Natural killer cell (primary cell): ENCODE data around the gene ORM1. TPM values are rescaled to one million over a fixed set of nuclear protein-coding genes. Genes with fewer than 3 reads are reported as not detected.

Experiments used
- ATAC-seq, 3 donors: fragments of 150-1000 bp in 2 of 3; fragments of 200-7000 bp in 1 of 3; cut with Tn5 transposase; 1 replicate in 1 of 3; 2 replicates in 2 of 3; pipeline ENCODE4 v1.10.0; 2021; ENCODE audit warnings: mild to moderate bottlenecking in 2 of 3, moderate library complexity in 2 of 3
- DNase-seq, 2 donors: peaks; one replicate each; pipeline versions ENCODE4 v3.0.0 to v3.0.0-alpha.2; 2013 to 2021; ENCODE audit warnings: mixed read lengths in 1 of 2
- H3K27ac ChIP-seq: one replicate; pipeline ENCODE4 v1.5.1; 2013; ENCODE audit warnings: mild to moderate bottlenecking, low read length
- H3K27me3 ChIP-seq: one replicate; pipeline ENCODE4 v1.6.1; 2013; ENCODE audit warnings: low read length; ENCODE audit not compliant: control insufficient read depth, insufficient read depth
- H3K36me3 ChIP-seq: one replicate; pipeline ENCODE4 v1.6.1; 2013; ENCODE audit warnings: low read length; ENCODE audit not compliant: control insufficient read depth, insufficient read depth
- H3K4me1 ChIP-seq: one replicate; pipeline ENCODE4 v1.6.1; 2013; ENCODE audit warnings: low read length; ENCODE audit not compliant: control insufficient read depth, insufficient read depth
- H3K4me3 ChIP-seq: one replicate; pipeline ENCODE4 v1.5.1; 2013; ENCODE audit warnings: low read length
- H3K9me3 ChIP-seq: one replicate; pipeline ENCODE4 v1.6.1; 2013; ENCODE audit warnings: low read length; ENCODE audit not compliant: control insufficient read depth, insufficient read depth
- H3K27ac Mint-ChIP-seq, 2 donors: one replicate each; pipeline ENCODE4 v1.8.0; 2022; ENCODE audit warnings: mild to moderate bottlenecking in 2 of 2, mixed read lengths in 2 of 2, moderate library complexity in 1 of 2
- H3K27me3 Mint-ChIP-seq, 2 donors: one replicate each; pipeline ENCODE4 v1.8.0; 2022; ENCODE audit warnings: low read depth in 2 of 2, mixed read lengths in 2 of 2
- H3K36me3 Mint-ChIP-seq: one replicate; pipeline ENCODE4 v1.8.0; 2022; ENCODE audit warnings: mixed read lengths
- H3K4me1 Mint-ChIP-seq, 2 donors: one replicate each; pipeline ENCODE4 v1.8.0; 2022; ENCODE audit warnings: mixed read lengths in 2 of 2
- H3K4me3 Mint-ChIP-seq: one replicate; pipeline ENCODE4 v1.8.0; 2022; ENCODE audit warnings: mild to moderate bottlenecking, moderate library complexity, mixed read lengths
- H3K9me3 Mint-ChIP-seq, 2 donors: one replicate each; pipeline ENCODE4 v1.8.0; 2022; ENCODE audit warnings: mixed read lengths in 2 of 2
- CTCF ChIP-seq: fragments of 200-600 bp; IDR thresholded peaks from one replicate; pipeline ENCODE4 v1.8.0; 2022; ENCODE audit warnings: antibody characterized with exemption
- WGBS: methylation state at CpG from one replicate; pipeline ENCODE4 v1.1.7; 2013; ENCODE audit warnings: missing lambda C conversion rate; ENCODE audit not compliant: insufficient coverage; 5-methylcytosine and 5-hydroxymethylcytosine counted together
- intact Hi-C: fragments of 100-400 bp; cut with micrococcal nuclease; formaldehyde crosslinking; loops from one replicate; pipeline ENCODE4 v1.14.2; 2022
- total RNA-seq, 4 donors: library from RNA; stranded (reverse); fragments of 120-200 nt in 1 of 4; gene quantifications; one replicate each; pipeline versions ENCODE4 v1.2.3 to v1.2.4, GENCODE V29; 2013 to 2022

The ORM1 gene
- total RNA-seq, 3 donors from 2014 or later (not counting 1 experiment from before 2014, with no cell fraction given), result 1.00 TPM; not detected in 2

- DNase-seq (no peak), ATAC-seq (no peak)
- H3K27me3 ChIP-seq, result no peaks in the 10 kb centered on the region
- intact Hi-C loops, result no loop called here
- Mint-ChIP-seq H3K9me3 (no peaks in the 10 kb centered on the region), H3K4me3 (no peak overlapping the region), H3K4me1 (peaks cover 28 to 41% of the 10 kb centered on the region in 2 donors), H3K27ac (peak overlapping the region; percentile 79 to 82), H3K27me3 (no peaks in the 10 kb centered on the region), H3K36me3 (peaks cover 20% of the 10 kb centered on the region)
- H3K36me3 ChIP-seq, result peaks cover 88% of the 10 kb centered on the region
- H3K4me1 ChIP-seq, result peaks cover 27% of the 10 kb centered on the region
- no peak overlapping the region for H3K4me3 ChIP-seq
- WGBS, result 96% methylated on average over 6 of the region's 6 CpGs
- H3K27ac ChIP-seq, result peak overlapping the region; percentile 4
- no peaks in the 10 kb centered on the region for H3K9me3 ChIP-seq
- TF ChIP-seq CTCF, result no peak
These were observed 33.9 kb downstream of the ORM1 start for GRCh38 chr9:114356792-114357191.

GRCh38 chr9:114357360-114357759, 34.5 kb downstream of the ORM1 start:
- no peak for ATAC-seq
- no peak for DNase-seq
- no peak overlapping the region for H3K4me3 ChIP-seq
- H3K36me3 Mint-ChIP-seq, result peaks cover 20% of the 10 kb centered on the region
- no peaks in the 10 kb centered on the region for H3K9me3 Mint-ChIP-seq
- peaks cover 88% of the 10 kb centered on the region for H3K36me3 ChIP-seq
- peak overlapping the region; percentile 4 for H3K27ac ChIP-seq
- H3K9me3 ChIP-seq, result no peaks in the 10 kb centered on the region
- no peaks in the 10 kb centered on the region for H3K27me3 ChIP-seq
- H3K4me3 Mint-ChIP-seq, result no peak overlapping the region
- no peak for TF ChIP-seq CTCF
- H3K4me1 Mint-ChIP-seq, result peaks cover 29 to 42% of the 10 kb centered on the region in 2 donors
- H3K4me1 ChIP-seq, result peaks cover 32% of the 10 kb centered on the region
- H3K27me3 Mint-ChIP-seq, result no peaks in the 10 kb centered on the region
- intact Hi-C loops, result no loop called here
- H3K27ac Mint-ChIP-seq, result peak overlapping the region; percentile 79 to 82
- 95% methylated on average over 6 of the region's 6 CpGs for WGBS

GRCh38 chr9:114357911-114358328, 35.0 kb downstream of the ORM1 start:
- Mint-ChIP-seq H3K36me3 (peaks cover 23% of the 10 kb centered on the region), H3K27ac (peak overlapping the region; percentile 79 to 82), H3K4me1 (peaks cover 35 to 44% of the 10 kb centered on the region in 2 donors), H3K4me3 (no peak overlapping the region), H3K27me3 (no peaks in the 10 kb centered on the region), H3K9me3 (no peaks in the 10 kb centered on the region)
- DNase-seq, result no peak
- Histone ChIP-seq H3K4me1 (peaks cover 37% of the 10 kb centered on the region), H3K27me3 (no peaks in the 10 kb centered on the region), H3K36me3 (peaks cover 89% of the 10 kb centered on the region), H3K4me3 (no peak overlapping the region), H3K27ac (no peak overlapping the region), H3K9me3 (no peaks in the 10 kb centered on the region)
- ATAC-seq, result no peak
- no peak for TF ChIP-seq CTCF
- 95% methylated on average over 9 of the region's 9 CpGs for WGBS
- intact Hi-C loops, result no loop called here

- peaks cover 40% of the 10 kb centered on the region for H3K36me3 Mint-ChIP-seq
- Histone ChIP-seq H3K4me3 (no peak overlapping the region), H3K27ac (no peak overlapping the region), H3K27me3 (no peaks in the 10 kb centered on the region), H3K9me3 (no peaks in the 10 kb centered on the region), H3K4me1 (peaks cover 56% of the 10 kb centered on the region), H3K36me3 (peaks cover 97% of the 10 kb centered on the region)
- H3K9me3 Mint-ChIP-seq, result no peaks in the 10 kb centered on the region
- H3K4me1 Mint-ChIP-seq, result peaks cover 53 to 63% of the 10 kb centered on the region in 2 donors
- ATAC-seq (no peak), DNase-seq (no peak)
- TF ChIP-seq CTCF, result no peak
- 98% methylated on average over 5 of the region's 7 CpGs for WGBS
- intact Hi-C loops, result loop anchor here (5.0 kb wide), 1 partner anchor 38 kb away; no protein-coding TSS in a partner anchor
- H3K27me3 Mint-ChIP-seq, result no peaks in the 10 kb centered on the region
- peak overlapping the region; percentile 79 to 82 for H3K27ac Mint-ChIP-seq
- H3K4me3 Mint-ChIP-seq, result no peak overlapping the region
These were observed 36.9 kb downstream of the ORM1 start for GRCh38 chr9:114359801-114360200.
